ENCODE data around the gene ZNF813.
A peak's percentile ranks its signal among the peaks of the same experiment; 100 is the strongest.
"Not testable (repeated sequence)": the region's sequence is repeated elsewhere in the genome, so short reads cannot be mapped to it uniquely, and the experiment has no call there.

Gene ZNF813

GRCh38 chr19:53466726-53467484 lies 628 bp upstream of the ZNF813 start:
- CTCF ChIA-PET: no interaction called here

GRCh38 chr19:53468628-53469027 lies 1.1 kb downstream of the ZNF813 start:
- CTCF ChIA-PET; POLR2A ChIA-PET (ENCODE audit: low non-redundant PET); H3K27ac ChIP-seq; DNase-seq (ENCODE audit: low spot score): not testable (repeated sequence)

More at GRCh38 chr19:53466726-53467484, 628 bp upstream of the ZNF813 start:
- TF ChIP-seq, protein P1, sequence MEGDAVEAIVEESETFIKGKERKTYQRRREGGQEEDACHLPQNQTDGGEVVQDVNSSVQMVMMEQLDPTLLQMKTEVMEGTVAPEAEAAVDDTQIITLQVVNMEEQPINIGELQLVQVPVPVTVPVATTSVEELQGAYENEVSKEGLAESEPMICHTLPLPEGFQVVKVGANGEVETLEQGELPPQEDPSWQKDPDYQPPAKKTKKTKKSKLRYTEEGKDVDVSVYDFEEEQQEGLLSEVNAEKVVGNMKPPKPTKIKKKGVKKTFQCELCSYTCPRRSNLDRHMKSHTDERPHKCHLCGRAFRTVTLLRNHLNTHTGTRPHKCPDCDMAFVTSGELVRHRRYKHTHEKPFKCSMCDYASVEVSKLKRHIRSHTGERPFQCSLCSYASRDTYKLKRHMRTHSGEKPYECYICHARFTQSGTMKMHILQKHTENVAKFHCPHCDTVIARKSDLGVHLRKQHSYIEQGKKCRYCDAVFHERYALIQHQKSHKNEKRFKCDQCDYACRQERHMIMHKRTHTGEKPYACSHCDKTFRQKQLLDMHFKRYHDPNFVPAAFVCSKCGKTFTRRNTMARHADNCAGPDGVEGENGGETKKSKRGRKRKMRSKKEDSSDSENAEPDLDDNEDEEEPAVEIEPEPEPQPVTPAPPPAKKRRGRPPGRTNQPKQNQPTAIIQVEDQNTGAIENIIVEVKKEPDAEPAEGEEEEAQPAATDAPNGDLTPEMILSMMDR (conservative IDR thresholded peaks at IDR 0.05; ENCODE audit: low read depth): no peak
- no peak for DNase-seq (ENCODE audit: low spot score)
- POLR2A ChIA-PET (ENCODE audit: low non-redundant PET): no interaction called here
- peak overlapping the region; percentile 72 for H3K27ac ChIP-seq

DNA sequence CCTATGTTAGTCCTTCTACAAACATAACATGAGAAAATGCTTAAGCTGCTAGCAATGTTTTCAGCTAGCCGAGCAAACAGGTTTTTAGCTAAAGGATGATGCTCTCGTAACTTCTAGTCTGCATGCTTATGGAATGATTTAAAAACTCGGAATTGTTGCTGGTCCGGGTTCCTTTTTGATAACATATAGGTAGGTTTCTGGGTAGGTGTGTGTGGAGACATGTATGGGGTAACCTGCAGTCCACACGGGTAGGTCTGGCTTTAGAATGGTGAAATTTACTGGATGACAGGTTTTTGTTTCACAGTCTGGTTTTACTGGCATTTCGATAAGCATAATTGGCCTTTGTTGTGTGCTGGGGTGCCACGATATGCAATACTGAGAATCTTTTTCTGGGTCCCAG lies 4.4 kb downstream of the ZNF813 start:
- no peak overlapping the region for H3K27ac ChIP-seq
- CTCF ChIA-PET: no interaction called here
- POLR2A ChIA-PET (ENCODE audit: low non-redundant PET): no interaction called here
- DNase-seq (ENCODE audit: low spot score): no peak
- TF ChIP-seq, protein P1 (conservative IDR thresholded peaks at IDR 0.05; ENCODE audit: low read depth): no peak

GRCh38 chr19:53474832-53475231 lies 7.3 kb downstream of the ZNF813 start:
- CTCF ChIA-PET: interaction anchor here (0.6 kb wide), 2 partner anchors 29 to 108 kb away, joined by 3 to 4 read pairs; no protein-coding TSS in a partner anchor
- DNase-seq (ENCODE audit: low spot score); POLR2A ChIA-PET (ENCODE audit: low non-redundant PET); H3K27ac ChIP-seq: not testable (repeated sequence)

- H3K27ac ChIP-seq; POLR2A ChIA-PET (ENCODE audit: low non-redundant PET): not testable (repeated sequence)
- CTCF ChIA-PET: interaction anchor here (0.6 kb wide), 1 partner anchor 29 kb away, joined by 4 read pairs; no protein-coding TSS in a partner anchor
- peak; percentile 22 for DNase-seq (ENCODE audit: low spot score)
Observed at GRCh38 chr19:53475470-53475869, 7.9 kb downstream of the ZNF813 start.

- CTCF ChIA-PET; DNase-seq (ENCODE audit: low spot score); POLR2A ChIA-PET (ENCODE audit: low non-redundant PET); H3K27ac ChIP-seq: not testable (repeated sequence)
Observed at GRCh38 chr19:53483751-53484150, 16.2 kb downstream of the ZNF813 start.

- H3K27ac ChIP-seq: no peak overlapping the region
- ChIA-PET POLR2A (ENCODE audit: low non-redundant PET) (no interaction called here), CTCF (interaction anchor here (0.6 kb wide), 1 partner anchor 54 kb away, joined by 3 read pairs; the partner anchor contains the start of gene ZNF761)
- no peak for DNase-seq (ENCODE audit: low spot score)
- TF ChIP-seq, protein P1 (conservative IDR thresholded peaks at IDR 0.05; ENCODE audit: low read depth): no peak
Observed at GRCh38 chr19:53485046-53486004, 17.8 kb downstream of the ZNF813 start.

GRCh38 chr19:53492153-53492552 lies 24.6 kb downstream of the ZNF813 start:
- POLR2A ChIA-PET (ENCODE audit: low non-redundant PET): no interaction called here
- CTCF ChIA-PET: no interaction called here
- DNase-seq (ENCODE audit: low spot score): no peak
- H3K27ac ChIP-seq: no peak overlapping the region
- TF ChIP-seq, protein P1 (conservative IDR thresholded peaks at IDR 0.05; ENCODE audit: low read depth): no peak

DNA sequence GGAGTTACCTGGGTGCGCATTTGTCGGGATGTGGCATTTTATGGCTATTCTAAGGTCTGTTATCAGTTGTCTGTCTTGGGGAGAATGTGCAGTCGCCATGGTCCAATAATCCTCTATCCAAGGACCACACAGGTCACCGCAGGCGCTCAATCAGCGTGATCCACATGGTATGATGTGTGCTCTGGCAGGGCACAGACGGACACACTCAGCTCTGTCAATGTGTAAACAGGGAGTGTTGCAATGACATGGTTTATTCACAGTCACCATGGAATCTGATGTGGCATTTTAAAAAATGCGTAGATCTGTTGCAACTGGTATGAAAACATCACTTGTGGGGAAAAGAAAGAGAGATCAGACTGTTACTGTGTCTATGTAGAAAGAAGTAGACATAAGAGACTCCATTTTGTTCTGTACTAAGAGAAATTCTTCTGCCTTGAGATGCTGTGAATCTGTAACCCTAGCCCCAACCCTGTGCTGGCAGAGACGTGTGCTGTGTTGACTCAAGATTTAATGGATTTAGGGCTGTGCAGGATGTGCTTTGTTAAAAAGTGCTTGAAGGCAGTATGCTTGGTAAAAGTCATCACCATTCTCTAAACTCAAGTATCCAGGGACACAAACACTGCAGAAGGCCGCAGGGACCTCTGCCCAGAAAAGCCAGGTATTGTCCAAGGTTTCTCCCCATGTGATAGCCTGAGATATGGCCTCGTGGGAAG lies 29.9 kb downstream of the ZNF813 start:
- CTCF ChIA-PET; POLR2A ChIA-PET (ENCODE audit: low non-redundant PET); DNase-seq (ENCODE audit: low spot score); H3K27ac ChIP-seq: not testable (repeated sequence)

DNA sequence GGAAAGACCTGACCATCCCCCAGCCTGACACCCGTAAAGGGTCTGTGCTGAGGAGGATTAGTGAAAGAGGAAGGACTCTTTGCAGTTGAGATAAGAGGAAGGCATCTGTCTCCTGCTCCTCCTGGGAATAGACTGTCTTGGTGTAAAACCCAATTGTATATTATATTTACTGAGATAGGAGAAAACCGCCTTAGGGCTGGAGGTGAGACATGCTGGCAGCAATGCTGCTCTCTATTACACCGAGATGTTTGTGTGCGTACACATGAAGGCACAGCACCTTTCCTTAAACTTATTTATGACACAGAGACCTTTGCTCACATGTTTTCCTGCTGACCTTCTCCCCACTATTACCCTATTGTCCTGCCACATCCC lies 30.5 kb downstream of the ZNF813 start:
- H3K27ac ChIP-seq; DNase-seq (ENCODE audit: low spot score); CTCF ChIA-PET; POLR2A ChIA-PET (ENCODE audit: low non-redundant PET): not testable (repeated sequence)

- H3K27ac ChIP-seq; POLR2A ChIA-PET (ENCODE audit: low non-redundant PET); CTCF ChIA-PET; DNase-seq (ENCODE audit: low spot score): not testable (repeated sequence)
Observed at GRCh38 chr19:53503151-53503550, 35.6 kb downstream of the ZNF813 start.

Data from RWPE1 (cell line).